Activated CD4-positive, alpha-beta T cell treated with anti-CD3 and anti-CD28 coated beads, Interleukin-2, amount 10 ng/mL, durations not matched to agents 7 days and 5 days (primary cell): Measurements from ENCODE around the gene CHID1. TPM values are rescaled to one million over a fixed set of nuclear protein-coding genes. Genes with fewer than 3 reads are reported as not detected.

ENCODE experiments used
- CTCF ChIA-PET: fragments of 350-600 bp; sonication (Branson Sonifier 250); formaldehyde crosslinking; loops from one replicate; lab custom pipeline; 2021; ENCODE audit warnings: antibody characterized with exemption; lab: Charles Lee
- POLR2A ChIA-PET: fragments of 350-600 bp; sonication (Branson Sonifier 250); formaldehyde crosslinking; loops from one replicate; lab custom pipeline; 2021; ENCODE audit warnings: antibody characterized with exemption; lab: Charles Lee
- DNase-seq: peaks from one replicate; pipeline ENCODE4 v3.0.0-alpha.2; 2020
- H3K27ac Mint-ChIP-seq: one replicate; pipeline ENCODE4 v1.8.0; 2021; ENCODE audit warnings: mild to moderate bottlenecking, moderate library complexity, mixed read lengths
- H3K27me3 Mint-ChIP-seq: one replicate; pipeline ENCODE4 v1.8.0; 2021; ENCODE audit warnings: mixed read lengths
- H3K36me3 Mint-ChIP-seq: one replicate; pipeline ENCODE4 v1.8.0; 2021; ENCODE audit warnings: low read depth, mixed read lengths
- H3K4me1 Mint-ChIP-seq: one replicate; pipeline ENCODE4 v1.8.0; 2021; ENCODE audit warnings: mixed read lengths
- H3K4me3 Mint-ChIP-seq: one replicate; pipeline ENCODE4 v1.8.0; 2021; ENCODE audit warnings: mild to moderate bottlenecking, moderate library complexity, mixed read lengths
- H3K9me3 Mint-ChIP-seq: one replicate; pipeline ENCODE4 v1.8.0; 2021; ENCODE audit warnings: mixed read lengths
- total RNA-seq, 2 experiments: library from RNA; stranded (reverse); gene quantifications; one replicate each; pipeline ENCODE4 v1.2.3, GENCODE V29; 2021

CHID1 gene
- total RNA-seq, 2 experiments from 2014 or later, result 42.6 to 45.5 TPM

GRCh38 chr11:836700-837099, 73.9 kb downstream of the CHID1 start:
- no peak overlapping the region for H3K27ac Mint-ChIP-seq
- H3K27me3 Mint-ChIP-seq, result peaks cover 8% of the 10 kb centered on the region
- peaks cover 27% of the 10 kb centered on the region for H3K4me1 Mint-ChIP-seq
- H3K36me3 Mint-ChIP-seq, result peaks cover 5% of the 10 kb centered on the region
- no peaks in the 10 kb centered on the region for H3K9me3 Mint-ChIP-seq
- CTCF ChIA-PET, result no interaction called here
- DNase-seq, result no peak
- POLR2A ChIA-PET, result no interaction called here
- no peak overlapping the region for H3K4me3 Mint-ChIP-seq

- ChIA-PET POLR2A (no interaction called here), CTCF (interaction anchor here (5.5 kb wide), 1 partner anchor 11 kb away, joined by 19 read pairs; no protein-coding TSS in a partner anchor)
- Mint-ChIP-seq H3K27me3 (peaks cover 12% of the 10 kb centered on the region), H3K36me3 (peaks cover 5% of the 10 kb centered on the region), H3K9me3 (no peaks in the 10 kb centered on the region), H3K4me3 (no peak overlapping the region), H3K4me1 (peaks cover 28% of the 10 kb centered on the region), H3K27ac (no peak overlapping the region)
- no peak for DNase-seq
Observed at GRCh38 chr11:836274-836673, 74.3 kb downstream of the CHID1 start.

- peaks cover 23% of the 10 kb centered on the region for H3K27me3 Mint-ChIP-seq
- no peak for DNase-seq
- POLR2A ChIA-PET, result no interaction called here
- H3K9me3 Mint-ChIP-seq, result no peaks in the 10 kb centered on the region
- no peak overlapping the region for H3K27ac Mint-ChIP-seq
- H3K4me3 Mint-ChIP-seq, result peak overlapping the region; percentile 67
- H3K36me3 Mint-ChIP-seq, result peaks cover 2% of the 10 kb centered on the region
- CTCF ChIA-PET, result interaction anchor here (1.1 to 5.5 kb wide), 4 partner anchors 13 to 37 kb away, joined by 3 to 19 read pairs (median 4); partner anchors contain the start of gene PNPLA2
- H3K4me1 Mint-ChIP-seq, result peaks cover 19% of the 10 kb centered on the region
Observed at GRCh38 chr11:834371-835316, 76.0 kb downstream of the CHID1 start.

GRCh38 chr11:833849-834311, 76.7 kb downstream of the CHID1 start:
- POLR2A ChIA-PET, result no interaction called here
- Mint-ChIP-seq H3K36me3 (peaks cover 2% of the 10 kb centered on the region), H3K9me3 (no peaks in the 10 kb centered on the region), H3K27ac (no peak overlapping the region), H3K27me3 (peaks cover 30% of the 10 kb centered on the region), H3K4me1 (peaks cover 27% of the 10 kb centered on the region), H3K4me3 (peak overlapping the region; percentile 67)
- no peak for DNase-seq
- CTCF ChIA-PET, result interaction anchor here (1.1 to 5.5 kb wide), 3 partner anchors 14 to 36 kb away, joined by 3 to 19 read pairs (median 3); no protein-coding TSS in a partner anchor

- Mint-ChIP-seq H3K27me3 (peaks cover 37% of the 10 kb centered on the region), H3K4me3 (peak overlapping the region; percentile 67), H3K27ac (no peak overlapping the region), H3K4me1 (peaks cover 32% of the 10 kb centered on the region), H3K36me3 (no peaks in the 10 kb centered on the region), H3K9me3 (no peaks in the 10 kb centered on the region)
- CTCF ChIA-PET, result interaction anchor here (1.3 to 5.5 kb wide), 4 partner anchors 8 to 21 kb away, joined by 3 to 19 read pairs (median 5); no protein-coding TSS in a partner anchor
- DNase-seq, result peak; percentile 29
- POLR2A ChIA-PET, result no interaction called here
Observed at GRCh38 chr11:833114-833791, 77.4 kb downstream of the CHID1 start.

GRCh38 chr11:832529-833113, 78.0 kb downstream of the CHID1 start, which contains the start of gene CD151:
CD151 (plus strand) TSS chr11:832952; CDS start chr11:836070, 3,118 bp downstream.
- DNase-seq, result peak; percentile 51
- Mint-ChIP-seq H3K36me3 (no peaks in the 10 kb centered on the region), H3K4me3 (peak within 1 kb of the TSS; percentile 67), H3K27ac (no peak within 1 kb of the TSS), H3K9me3 (no peaks in the 10 kb centered on the region), H3K27me3 (peaks cover 43% of the 10 kb centered on the region), H3K4me1 (peaks cover 38% of the 10 kb centered on the region)
- ChIA-PET CTCF (interaction anchor here (1.1 to 5.5 kb wide), 4 partner anchors 9 to 24 kb away, joined by 3 to 19 read pairs (median 6); no protein-coding TSS in a partner anchor), POLR2A (no interaction called here)

GRCh38 chr11:831961-832528, 78.6 kb downstream of the CHID1 start:
- Mint-ChIP-seq H3K27me3 (peaks cover 46% of the 10 kb centered on the region), H3K4me1 (peaks cover 41% of the 10 kb centered on the region), H3K27ac (no peak overlapping the region), H3K36me3 (no peaks in the 10 kb centered on the region), H3K9me3 (no peaks in the 10 kb centered on the region), H3K4me3 (peak overlapping the region; percentile 34)
- ChIA-PET POLR2A (no interaction called here), CTCF (interaction anchor here (1.1 to 5.5 kb wide), 4 partner anchors 9 to 23 kb away, joined by 3 to 19 read pairs (median 6); no protein-coding TSS in a partner anchor)
- no peak for DNase-seq

- peaks cover 45% of the 10 kb centered on the region for H3K4me1 Mint-ChIP-seq
- peak overlapping the region; percentile 34 for H3K4me3 Mint-ChIP-seq
- no peaks in the 10 kb centered on the region for H3K9me3 Mint-ChIP-seq
- ChIA-PET POLR2A (no interaction called here), CTCF (interaction anchor here (1.1 to 5.5 kb wide), 5 partner anchors 10 to 22 kb away, joined by 3 to 19 read pairs (median 6); partner anchors contain the start of genes PNPLA2, POLR2L and TSPAN4)
- DNase-seq, result no peak
- no peaks in the 10 kb centered on the region for H3K36me3 Mint-ChIP-seq
- peaks cover 46% of the 10 kb centered on the region for H3K27me3 Mint-ChIP-seq
- H3K27ac Mint-ChIP-seq, result no peak overlapping the region
Observed at GRCh38 chr11:831118-831864, 79.3 kb downstream of the CHID1 start.

- H3K36me3 Mint-ChIP-seq, result no peaks in the 10 kb centered on the region
- CTCF ChIA-PET, result interaction anchor here (1.6 to 2.2 kb wide), 2 partner anchors 11 to 12 kb away, joined by 3 to 6 read pairs; partner anchors contain the start of genes PNPLA2, POLR2L and TSPAN4
Observed at GRCh38 chr11:830295-831117, 80.1 kb downstream of the CHID1 start.

GRCh38 chr11:829847-830294, 80.7 kb downstream of the CHID1 start:
- peaks cover 46% of the 10 kb centered on the region for H3K27me3 Mint-ChIP-seq
- no peak for DNase-seq
- no peak overlapping the region for H3K4me3 Mint-ChIP-seq
- ChIA-PET CTCF (interaction anchor here (1.6 to 2.2 kb wide), 2 partner anchors 10 to 13 kb away, joined by 3 to 6 read pairs; partner anchors contain the start of genes PNPLA2, POLR2L and TSPAN4), POLR2A (no interaction called here)
- H3K9me3 Mint-ChIP-seq, result no peaks in the 10 kb centered on the region
- peaks cover 46% of the 10 kb centered on the region for H3K4me1 Mint-ChIP-seq
- H3K27ac Mint-ChIP-seq, result no peak overlapping the region
- peaks cover 5% of the 10 kb centered on the region for H3K36me3 Mint-ChIP-seq

More at GRCh38 chr11:830295-831117, 80.1 kb downstream of the CHID1 start:
- Mint-ChIP-seq H3K27me3 (peaks cover 46% of the 10 kb centered on the region), H3K27ac (no peak overlapping the region), H3K9me3 (no peaks in the 10 kb centered on the region), H3K4me1 (peaks cover 46% of the 10 kb centered on the region), H3K4me3 (no peak overlapping the region)
- POLR2A ChIA-PET, result no interaction called here
- peak; percentile 46 for DNase-seq
